HUES6 (cell line): ENCODE data around the gene FBXO3.

Experiments
- H3K27ac ChIP-seq: 2 replicates; pipeline ENCODE4 v1.7.0; 2013; ENCODE audit warnings: low read depth, mild to moderate bottlenecking, low read length, inconsistent platforms
- H3K27me3 ChIP-seq: 2 replicates; pipeline ENCODE4 v1.6.1; 2013; ENCODE audit warnings: low read length; ENCODE audit not compliant: control insufficient read depth, insufficient read depth
- H3K36me3 ChIP-seq: 2 replicates; pipeline ENCODE4 v1.6.1; 2013; ENCODE audit warnings: low read length; ENCODE audit not compliant: control insufficient read depth, insufficient read depth
- H3K4me1 ChIP-seq: 2 replicates; pipeline ENCODE4 v1.6.1; 2013; ENCODE audit warnings: low read length; ENCODE audit not compliant: control insufficient read depth, insufficient read depth
- H3K4me3 ChIP-seq: 2 replicates; pipeline ENCODE4 v1.5.1; 2013; ENCODE audit warnings: low read depth, low read length
- H3K9ac ChIP-seq: one replicate; pipeline ENCODE4 v1.6.1; 2013; ENCODE audit warnings: mild to moderate bottlenecking, low read length
- H3K9me3 ChIP-seq: 2 replicates; pipeline ENCODE4 v1.6.1; 2013; ENCODE audit warnings: low read depth, low read length; ENCODE audit not compliant: control insufficient read depth, insufficient read depth

Gene FBXO3

GRCh38 chr11:33700502-33701271 lies 73.6 kb downstream of the FBXO3 start, which contains the start of gene C11orf91:
Gene C11orf91 (minus strand): TSS chr11:33700826. CDS start chr11:33700740, 86 bp downstream.
- Histone ChIP-seq H3K9me3 (no peaks in the 10 kb centered on the region), H3K27ac (no peak within 1 kb of the TSS), H3K9ac (peak within 1 kb of the TSS; percentile 31), H3K4me3 (peak within 1 kb of the TSS; percentile 83), H3K36me3 (0 out of 2 replicates have a peak, but pooled peaks cover 4% of the 10 kb centered on the region), H3K27me3 (peaks cover 14% of the 10 kb centered on the region), H3K4me1 (peaks cover 22% of the 10 kb centered on the region)

GRCh38 chr11:33700063-33700501 lies 74.2 kb downstream of the FBXO3 start:
- Histone ChIP-seq H3K4me3 (peak overlapping the region; percentile 83), H3K27me3 (peaks cover 14% of the 10 kb centered on the region), H3K4me1 (peaks cover 28% of the 10 kb centered on the region), H3K36me3 (0 out of 2 replicates have a peak, but pooled peaks cover 2% of the 10 kb centered on the region), H3K9me3 (no peaks in the 10 kb centered on the region), H3K9ac (no peak overlapping the region), H3K27ac (no peak overlapping the region)

DNA sequence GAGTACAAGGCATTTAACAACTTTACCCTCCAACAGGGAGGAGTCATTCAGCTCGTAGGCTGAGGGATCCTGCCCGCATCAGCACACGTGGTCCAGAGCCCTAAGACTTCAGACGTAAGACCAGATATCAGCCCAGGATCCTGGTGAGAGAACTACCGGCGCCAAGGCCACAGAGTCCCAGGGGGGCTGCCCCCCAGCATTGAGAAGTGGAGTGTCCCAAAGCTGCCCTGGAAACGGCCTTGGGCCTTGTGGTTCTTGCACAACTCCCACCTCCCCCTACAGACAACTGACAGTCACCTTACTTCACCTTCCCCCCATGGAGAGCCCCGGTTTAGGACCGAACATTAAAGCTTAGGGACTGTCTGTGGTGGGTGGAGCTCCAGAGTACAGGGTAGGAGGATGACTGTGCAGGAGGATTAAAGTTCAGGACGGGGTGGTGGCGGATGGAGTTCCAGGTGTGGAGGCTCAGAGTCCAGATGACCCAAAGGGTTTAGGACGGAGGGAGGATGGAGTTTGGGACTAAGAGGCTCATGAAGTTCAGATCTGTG lies 74.7 kb downstream of the FBXO3 start:
- peak overlapping the region; percentile 83 for H3K4me3 ChIP-seq
- H3K27ac ChIP-seq: no peak overlapping the region
- H3K9ac ChIP-seq: no peak overlapping the region
- peaks cover 14% of the 10 kb centered on the region for H3K27me3 ChIP-seq
- H3K36me3 ChIP-seq: no peaks in the 10 kb centered on the region
- H3K4me1 ChIP-seq: peaks cover 30% of the 10 kb centered on the region
- H3K9me3 ChIP-seq: no peaks in the 10 kb centered on the region

GRCh38 chr11:33698921-33699320 lies 75.4 kb downstream of the FBXO3 start:
- Histone ChIP-seq H3K4me1 (peaks cover 30% of the 10 kb centered on the region), H3K36me3 (no peaks in the 10 kb centered on the region), H3K27ac (no peak overlapping the region), H3K27me3 (peaks cover 14% of the 10 kb centered on the region), H3K9ac (no peak overlapping the region), H3K4me3 (no peak overlapping the region), H3K9me3 (no peaks in the 10 kb centered on the region)

DNA sequence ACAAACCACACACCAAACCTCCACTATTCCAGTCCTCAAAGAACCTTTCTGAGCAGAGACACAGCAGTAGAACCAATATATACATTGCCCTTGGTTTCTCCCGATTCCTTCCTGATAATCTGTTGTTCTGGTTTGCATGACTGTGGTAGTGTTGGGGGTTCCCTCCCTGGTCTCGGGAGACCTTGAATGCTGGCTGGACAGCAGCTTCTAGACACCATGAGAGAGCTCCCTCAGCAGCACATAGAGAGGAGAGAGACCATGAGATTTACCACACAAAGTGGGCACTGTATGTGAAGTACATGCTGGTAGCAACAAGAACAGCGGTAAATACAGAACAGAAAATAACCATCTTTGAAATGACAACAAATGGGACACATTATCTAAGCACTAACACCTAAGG lies 76.3 kb downstream of the FBXO3 start:
- Histone ChIP-seq H3K9me3 (no peaks in the 10 kb centered on the region), H3K9ac (no peak overlapping the region), H3K27ac (no peak overlapping the region), H3K27me3 (peaks cover 14% of the 10 kb centered on the region), H3K36me3 (no peaks in the 10 kb centered on the region), H3K4me1 (peaks cover 30% of the 10 kb centered on the region), H3K4me3 (no peak overlapping the region)

DNA sequence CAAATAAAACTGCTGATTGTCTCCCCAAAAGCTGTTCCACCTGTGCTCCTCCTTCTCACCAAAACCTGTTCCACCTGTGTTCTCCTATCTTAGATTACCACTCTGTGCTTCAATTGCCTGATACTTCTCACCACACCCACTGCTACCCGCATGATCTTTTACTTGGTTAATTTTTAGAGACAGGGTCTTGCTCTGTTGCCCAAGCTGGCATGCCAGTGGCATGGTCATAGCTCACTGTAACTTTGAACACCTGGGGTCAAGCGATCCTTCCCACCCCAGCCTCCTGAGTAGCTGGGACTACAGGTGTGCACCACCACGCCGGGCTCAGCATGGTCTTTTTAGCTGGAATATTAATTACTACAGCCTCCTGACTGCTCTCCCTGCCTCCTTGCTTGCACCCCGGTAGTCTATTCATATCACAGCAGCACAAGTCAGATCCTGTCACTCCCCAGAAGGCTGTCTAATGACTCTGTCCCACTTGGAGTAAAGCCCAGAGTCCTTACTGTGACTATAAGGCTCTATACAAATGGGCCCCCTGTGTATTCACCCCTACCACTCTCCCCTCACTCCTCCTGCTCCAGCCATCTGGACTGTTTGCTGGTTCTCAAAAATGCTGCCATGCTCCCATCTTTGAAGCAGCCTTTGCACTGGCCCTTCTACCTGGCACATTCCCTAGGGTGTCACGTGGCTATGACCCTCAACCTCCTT lies 77.2 kb downstream of the FBXO3 start:
- Histone ChIP-seq H3K36me3 (no peaks in the 10 kb centered on the region), H3K4me3 (no peak overlapping the region), H3K4me1 (peaks cover 39% of the 10 kb centered on the region), H3K27me3 (peaks cover 14% of the 10 kb centered on the region), H3K9me3 (no peaks in the 10 kb centered on the region), H3K27ac (no peak overlapping the region), H3K9ac (no peak overlapping the region)

DNA sequence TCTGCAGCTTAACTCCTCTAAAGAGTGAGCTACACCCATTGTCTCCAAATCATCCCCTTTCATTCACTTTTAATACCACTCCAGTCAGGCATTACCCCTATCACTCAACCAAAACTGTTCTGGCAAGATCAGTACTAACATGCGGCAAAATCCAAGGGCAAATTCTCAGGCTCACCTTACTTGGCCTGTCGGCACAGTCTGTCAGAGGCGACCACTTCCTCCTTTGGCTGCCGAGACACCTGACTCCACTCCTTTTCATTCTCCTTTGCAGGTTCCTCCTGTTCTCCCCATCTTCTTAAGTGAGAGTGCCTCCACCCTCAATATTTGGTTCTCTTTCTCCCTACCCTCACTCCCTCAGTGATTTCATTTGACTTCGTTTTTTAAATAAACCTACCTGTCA lies 77.9 kb downstream of the FBXO3 start:
- no peak overlapping the region for H3K4me3 ChIP-seq
- H3K27me3 ChIP-seq: peaks cover 14% of the 10 kb centered on the region
- H3K4me1 ChIP-seq: peaks cover 44% of the 10 kb centered on the region
- no peak overlapping the region for H3K9ac ChIP-seq
- no peaks in the 10 kb centered on the region for H3K9me3 ChIP-seq
- H3K36me3 ChIP-seq: no peaks in the 10 kb centered on the region
- H3K27ac ChIP-seq: no peak overlapping the region

- Histone ChIP-seq H3K4me3 (no peak overlapping the region), H3K4me1 (peaks cover 49% of the 10 kb centered on the region), H3K9ac (no peak overlapping the region), H3K9me3 (no peaks in the 10 kb centered on the region), H3K36me3 (no peaks in the 10 kb centered on the region), H3K27me3 (peaks cover 14% of the 10 kb centered on the region), H3K27ac (no peak overlapping the region)
These were observed 79.2 kb downstream of the FBXO3 start for GRCh38 chr11:33695051-33695566.

- H3K36me3 ChIP-seq: no peaks in the 10 kb centered on the region
- H3K4me3 ChIP-seq: no peak overlapping the region
- no peaks in the 10 kb centered on the region for H3K9me3 ChIP-seq
- no peak overlapping the region for H3K27ac ChIP-seq
- H3K27me3 ChIP-seq: peaks cover 8% of the 10 kb centered on the region
- H3K4me1 ChIP-seq: peaks cover 44% of the 10 kb centered on the region
- H3K9ac ChIP-seq: no peak overlapping the region
These were observed 79.8 kb downstream of the FBXO3 start for GRCh38 chr11:33694346-33695050.

GRCh38 chr11:33692541-33692940 lies 81.8 kb downstream of the FBXO3 start:
- H3K27me3 ChIP-seq: no peaks in the 10 kb centered on the region
- H3K9ac ChIP-seq: no peak overlapping the region
- H3K9me3 ChIP-seq: no peaks in the 10 kb centered on the region
- H3K36me3 ChIP-seq: no peaks in the 10 kb centered on the region
- H3K27ac ChIP-seq: no peak overlapping the region
- no peak overlapping the region for H3K4me3 ChIP-seq
- peaks cover 37% of the 10 kb centered on the region for H3K4me1 ChIP-seq
